ENCODE data around the gene IL33.
A peak's percentile ranks its signal among the peaks of the same experiment; 100 is the strongest.

IL33 gene

GRCh38 chr9:6304232-6304631 lies 88.6 kb downstream of the IL33 start:
- no peak for DNase-seq (ENCODE audit: low spot score)
- in situ Hi-C loops (cut with MboI; ENCODE audit: low pct_unique_long_range_greater_than_20kb, low sequenced_read_pairs, unreplicated experiment): loop anchor here (10.0 to 25.0 kb wide), 2 partner anchors 249 to 417 kb away; partner anchors contain the start of gene MLANA
- TF ChIP-seq CTCF (IDR thresholded peaks at IDR 0.05; ENCODE audit: extremely low read depth, insufficient read depth, missing control alignments): no peak

GRCh38 chr9:6305954-6306563 lies 90.5 kb downstream of the IL33 start:
- in situ Hi-C loops (cut with MboI; ENCODE audit: low pct_unique_long_range_greater_than_20kb, low sequenced_read_pairs, unreplicated experiment): loop anchor here (10.0 to 25.0 kb wide), 2 partner anchors 251 to 419 kb away; partner anchors contain the start of gene MLANA
- peak; percentile 33 for DNase-seq (ENCODE audit: low spot score)
- peak; percentile 61 for TF ChIP-seq CTCF (IDR thresholded peaks at IDR 0.05; ENCODE audit: extremely low read depth, insufficient read depth, missing control alignments)
